BE2C (cell line): ENCODE results near the gene FAM171A2.

ENCODE experiments used
- DNase-seq: peaks from one replicate; pipeline ENCODE4 v3.0.0-alpha.2; 2020
- H3K27me3 ChIP-seq: fragments of 250-450 bp; sonication (Bioruptor Pico); 2 replicates; pipeline ENCODE4 v1.5.1; 2020; ENCODE audit warnings: mild to moderate bottlenecking
- H3K36me3 ChIP-seq: fragments of 250-450 bp; sonication (Bioruptor Pico); 2 replicates; pipeline ENCODE4 v1.5.1; 2020; ENCODE audit warnings: mild to moderate bottlenecking
- H3K4me1 ChIP-seq: fragments of 250-450 bp; sonication (Bioruptor Pico); 2 replicates; pipeline ENCODE4 v1.5.1; 2020
- H3K4me3 ChIP-seq: 2 replicates; pipeline ENCODE4 v1.5.1; 2011; ENCODE audit warnings: low read depth, low read length
- H3K9me3 ChIP-seq: fragments of 250-450 bp; sonication (Bioruptor Pico); 2 replicates; pipeline ENCODE4 v1.5.1; 2020
- CTCF ChIP-seq: IDR thresholded peaks from 2 replicates; pipeline ENCODE4 v1.5.1; 2012; ENCODE audit warnings: mild to moderate bottlenecking, low read depth, low read length

The FAM171A2 gene

DNA sequence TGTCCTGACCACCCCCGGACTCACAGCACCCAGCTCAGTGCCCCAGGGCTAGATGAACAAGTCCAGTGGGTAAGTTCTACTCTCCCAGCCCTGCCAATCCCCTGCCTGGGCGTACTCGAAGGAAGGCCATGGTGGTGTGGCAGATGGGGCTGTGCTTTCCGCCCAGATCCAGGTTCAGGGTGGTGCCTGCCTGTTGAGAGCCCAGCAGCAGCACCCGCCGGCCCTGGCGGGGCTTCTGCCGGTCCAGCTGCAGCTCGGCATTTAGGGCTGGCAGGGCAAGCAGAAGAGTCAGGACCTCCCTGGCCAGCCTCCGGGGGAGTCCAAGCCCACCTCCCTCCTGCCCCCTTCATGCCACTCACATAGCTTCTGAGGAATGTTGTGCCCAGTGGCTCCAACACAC is 16.2 kb upstream of the FAM171A2 start:
- no peaks in the 10 kb centered on the region for H3K36me3 ChIP-seq
- H3K9me3 ChIP-seq: no peaks in the 10 kb centered on the region
- no peak overlapping the region for H3K4me3 ChIP-seq
- H3K4me1 ChIP-seq: no peaks in the 10 kb centered on the region
- H3K27me3 ChIP-seq: no peaks in the 10 kb centered on the region
- no peak for DNase-seq
- TF ChIP-seq CTCF: no peak

DNA sequence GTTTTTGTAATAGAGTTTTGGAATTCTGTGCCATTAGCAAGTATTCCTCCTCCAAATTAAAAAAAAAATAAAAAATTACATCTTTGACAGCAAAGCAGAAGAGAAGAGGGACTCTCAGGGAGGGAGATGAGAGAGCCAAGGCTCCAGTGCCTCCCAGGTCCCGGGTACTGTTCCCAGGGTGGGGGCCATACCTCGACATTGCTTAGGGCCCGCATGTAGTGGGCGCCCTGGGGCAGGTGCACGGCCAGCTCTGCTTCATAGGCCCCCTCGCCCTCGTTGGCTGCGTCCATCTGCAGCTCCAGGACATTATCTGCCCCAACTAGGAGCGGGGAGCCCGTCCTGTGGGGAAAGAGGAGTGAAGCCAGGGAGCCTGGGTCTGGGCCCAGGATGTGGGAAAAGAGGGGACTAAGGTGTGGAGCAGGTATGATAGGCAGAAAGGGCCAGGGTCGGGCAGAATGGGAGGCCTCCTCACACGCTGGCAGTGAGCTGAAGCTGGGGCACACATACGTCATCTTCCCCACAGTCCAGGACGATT is 14.6 kb upstream of the FAM171A2 start:
- TF ChIP-seq CTCF: no peak
- Histone ChIP-seq H3K36me3 (no peaks in the 10 kb centered on the region), H3K4me1 (no peaks in the 10 kb centered on the region), H3K27me3 (no peaks in the 10 kb centered on the region), H3K4me3 (no peak overlapping the region), H3K9me3 (no peaks in the 10 kb centered on the region)
- no peak for DNase-seq

GRCh38 chr17:44376779-44377178 is 13.1 kb upstream of the FAM171A2 start:
- no peak for TF ChIP-seq CTCF
- Histone ChIP-seq H3K4me3 (no peak overlapping the region), H3K27me3 (no peaks in the 10 kb centered on the region), H3K4me1 (no peaks in the 10 kb centered on the region), H3K9me3 (no peaks in the 10 kb centered on the region), H3K36me3 (no peaks in the 10 kb centered on the region)
- DNase-seq: no peak

DNA sequence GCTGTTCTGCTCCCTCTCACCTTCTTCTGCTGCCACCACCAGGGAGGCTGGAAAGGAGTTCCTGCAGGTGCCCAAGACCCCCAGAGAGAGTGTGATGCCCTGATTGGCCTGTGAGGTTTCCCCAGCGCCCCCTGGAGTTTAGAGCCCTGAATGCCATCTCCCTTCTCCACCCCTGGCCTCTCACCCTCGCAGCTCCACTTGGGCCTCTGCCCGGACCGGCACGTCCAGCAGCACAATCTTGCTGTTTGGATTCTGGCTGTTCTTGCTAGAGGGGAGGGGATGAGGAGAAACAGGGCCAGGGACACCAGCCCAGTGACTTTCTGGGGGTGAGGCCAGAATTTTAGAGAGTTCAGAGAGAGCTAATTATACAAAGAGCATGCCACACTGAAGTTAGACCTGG is 12.5 kb upstream of the FAM171A2 start:
- no peak overlapping the region for H3K4me3 ChIP-seq
- TF ChIP-seq CTCF: peak; percentile 61
- no peaks in the 10 kb centered on the region for H3K4me1 ChIP-seq
- no peaks in the 10 kb centered on the region for H3K27me3 ChIP-seq
- no peaks in the 10 kb centered on the region for H3K36me3 ChIP-seq
- peak; percentile 52 for DNase-seq
- H3K9me3 ChIP-seq: no peaks in the 10 kb centered on the region

- TF ChIP-seq CTCF: no peak
- Histone ChIP-seq H3K9me3 (no peaks in the 10 kb centered on the region), H3K36me3 (no peaks in the 10 kb centered on the region), H3K4me3 (no peak overlapping the region), H3K27me3 (no peaks in the 10 kb centered on the region), H3K4me1 (no peaks in the 10 kb centered on the region)
- no peak for DNase-seq
These were observed 11.8 kb upstream of the FAM171A2 start for GRCh38 chr17:44375196-44376017.
